ENCODE measurements around the gene TP53BP2.
"Not testable (repeated sequence)": the region's sequence is repeated elsewhere in the genome, so short reads cannot be mapped to it uniquely, and the experiment has no call there.

The TP53BP2 gene

GRCh38 chr1:223824287-223824686 is 21.5 kb downstream of the TP53BP2 start:
- DNase-seq = no peak
- 99% methylated on average over 9 of the region's 9 CpGs for WGBS (ENCODE audit: insufficient coverage)
- no peak overlapping the region for H3K27ac ChIP-seq (ENCODE audit: insufficient read depth in 1 of 2, low read depth in 1 of 2, low read length in 2 of 2, poor library complexity in 1 of 2, severe bottlenecking in 2 of 2)
- H3K4me1 ChIP-seq (ENCODE audit: control extremely low read depth in 1 of 4, control insufficient read depth in 4 of 4, insufficient read depth in 4 of 4, low read length in 3 of 4) = peaks cover 9 to 39% (median 15%) of the 10 kb centered on the region in 4 experiments
- no peaks in the 10 kb centered on the region for H3K9me3 ChIP-seq (ENCODE audit: control extremely low read depth in 1 of 5, control insufficient read depth in 4 of 5, insufficient read depth in 2 of 5, low read depth in 1 of 5, low read length in 4 of 5)
- H3K36me3 ChIP-seq (ENCODE audit: control insufficient read depth in 4 of 4, insufficient read depth in 4 of 4, low read length in 3 of 4) = peaks cover 6 to 14% (median 8%) of the 10 kb centered on the region in 4 experiments
- ChIA-PET CTCF (interaction anchor here (0.8 to 2.6 kb wide), 7 partner anchors 9 to 22 kb away, joined by 3 to 15 read pairs (median 5); no protein-coding TSS in a partner anchor), POLR2A (interaction anchor here (1.5 kb wide), 1 partner anchor 13 kb away, joined by 4 read pairs; no protein-coding TSS in a partner anchor)
- no peaks in the 10 kb centered on the region for H3K27me3 ChIP-seq (replicated peaks in 2 of 5; ENCODE audit: control insufficient read depth in 4 of 5, insufficient read depth in 5 of 5, low read length in 4 of 5)
- no peak overlapping the region for H3K4me3 ChIP-seq (ENCODE audit: control insufficient read depth in 1 of 7, extremely low read depth in 1 of 7, insufficient read depth in 4 of 7, low read depth in 2 of 7, low read length in 6 of 7)

GRCh38 chr1:223820971-223821370 is 24.8 kb downstream of the TP53BP2 start:
- no peak overlapping the region for H3K27ac ChIP-seq (ENCODE audit: insufficient read depth in 1 of 2, low read depth in 1 of 2, low read length in 2 of 2, poor library complexity in 1 of 2, severe bottlenecking in 2 of 2)
- over 99% methylated on average over 10 of the region's 11 CpGs for WGBS (ENCODE audit: insufficient coverage)

GRCh38 chr1:223820515-223820858 is 25.3 kb downstream of the TP53BP2 start:
- Histone ChIP-seq H3K36me3 (ENCODE audit: control insufficient read depth in 4 of 4, insufficient read depth in 4 of 4, low read length in 3 of 4) (peaks cover 6 to 19% (median 9%) of the 10 kb centered on the region in 4 experiments), H3K27me3 (replicated peaks in 2 of 5; ENCODE audit: control insufficient read depth in 4 of 5, insufficient read depth in 5 of 5, low read length in 4 of 5) (no peaks in the 10 kb centered on the region), H3K4me1 (ENCODE audit: control extremely low read depth in 1 of 4, control insufficient read depth in 4 of 4, insufficient read depth in 4 of 4, low read length in 3 of 4) (peaks cover 0 to 13% (median 3%) of the 10 kb centered on the region in 4 experiments), H3K27ac (ENCODE audit: insufficient read depth in 1 of 2, low read depth in 1 of 2, low read length in 2 of 2, poor library complexity in 1 of 2, severe bottlenecking in 2 of 2) (no peak overlapping the region), H3K9me3 (ENCODE audit: control extremely low read depth in 1 of 5, control insufficient read depth in 4 of 5, insufficient read depth in 2 of 5, low read depth in 1 of 5, low read length in 4 of 5) (no peaks in the 10 kb centered on the region), H3K4me3 (ENCODE audit: control insufficient read depth in 1 of 7, extremely low read depth in 1 of 7, insufficient read depth in 4 of 7, low read depth in 2 of 7, low read length in 6 of 7) (no peak overlapping the region)
- ChIA-PET POLR2A (no interaction called here), CTCF (interaction anchor here (0.5 to 1.4 kb wide), 7 partner anchors 9 to 231 kb away, joined by 3 to 5 read pairs (median 3); partner anchors contain the start of gene TP53BP2)
- WGBS (ENCODE audit: insufficient coverage) = 86% methylated on average over 2 of the region's 2 CpGs
- no peak for DNase-seq

More at GRCh38 chr1:223820971-223821370, 24.8 kb downstream of the TP53BP2 start:
- DNase-seq = no peak
- POLR2A ChIA-PET = interaction anchor here (0.6 kb wide), 1 partner anchor 105 kb away, joined by 4 read pairs; no protein-coding TSS in a partner anchor
- Histone ChIP-seq H3K27me3 (replicated peaks in 2 of 5; ENCODE audit: control insufficient read depth in 4 of 5, insufficient read depth in 5 of 5, low read length in 4 of 5) (no peaks in the 10 kb centered on the region), H3K9me3 (ENCODE audit: control extremely low read depth in 1 of 5, control insufficient read depth in 4 of 5, insufficient read depth in 2 of 5, low read depth in 1 of 5, low read length in 4 of 5) (no peaks in the 10 kb centered on the region), H3K36me3 (ENCODE audit: control insufficient read depth in 4 of 4, insufficient read depth in 4 of 4, low read length in 3 of 4) (peaks cover 6 to 19% (median 8%) of the 10 kb centered on the region in 4 experiments), H3K4me3 (ENCODE audit: control insufficient read depth in 1 of 7, extremely low read depth in 1 of 7, insufficient read depth in 4 of 7, low read depth in 2 of 7, low read length in 6 of 7) (no peak overlapping the region), H3K4me1 (ENCODE audit: control extremely low read depth in 1 of 4, control insufficient read depth in 4 of 4, insufficient read depth in 4 of 4, low read length in 3 of 4) (peaks cover 4 to 18% (median 6%) of the 10 kb centered on the region in 4 experiments)
- CTCF ChIA-PET = interaction anchor here (0.5 to 1.2 kb wide), 8 partner anchors 8 to 231 kb away, joined by 3 to 4 read pairs (median 3); partner anchors contain the start of gene TP53BP2

GRCh38 chr1:223819730-223820514 is 25.8 kb downstream of the TP53BP2 start:
- H3K36me3 ChIP-seq (ENCODE audit: control insufficient read depth in 4 of 4, insufficient read depth in 4 of 4, low read length in 3 of 4) = peaks cover 6 to 19% (median 9%) of the 10 kb centered on the region in 4 experiments
- DNase-seq = no peak
- no peaks in the 10 kb centered on the region for H3K27me3 ChIP-seq (replicated peaks in 2 of 5; ENCODE audit: control insufficient read depth in 4 of 5, insufficient read depth in 5 of 5, low read length in 4 of 5)
- no peak overlapping the region for H3K4me3 ChIP-seq (ENCODE audit: control insufficient read depth in 1 of 7, extremely low read depth in 1 of 7, insufficient read depth in 4 of 7, low read depth in 2 of 7, low read length in 6 of 7)
- no peak overlapping the region for H3K27ac ChIP-seq (ENCODE audit: insufficient read depth in 1 of 2, low read depth in 1 of 2, low read length in 2 of 2, poor library complexity in 1 of 2, severe bottlenecking in 2 of 2)
- no peaks in the 10 kb centered on the region for H3K9me3 ChIP-seq (ENCODE audit: control extremely low read depth in 1 of 5, control insufficient read depth in 4 of 5, insufficient read depth in 2 of 5, low read depth in 1 of 5, low read length in 4 of 5)
- H3K4me1 ChIP-seq (ENCODE audit: control extremely low read depth in 1 of 4, control insufficient read depth in 4 of 4, insufficient read depth in 4 of 4, low read length in 3 of 4) = peaks cover 0 to 7% (median 0%) of the 10 kb centered on the region in 4 experiments
- ChIA-PET POLR2A (interaction anchor here (0.9 kb wide), 1 partner anchor 10 kb away, joined by 3 read pairs; no protein-coding TSS in a partner anchor), CTCF (interaction anchor here (1.0 to 1.4 kb wide), 6 partner anchors 9 to 232 kb away, joined by 3 to 5 read pairs (median 3); partner anchors contain the start of gene TP53BP2)
- WGBS (ENCODE audit: insufficient coverage) = 100% methylated on average over 2 of the region's 4 CpGs

GRCh38 chr1:223817265-223817664 is 28.5 kb downstream of the TP53BP2 start:
- CTCF ChIA-PET = not testable (repeated sequence)

GRCh38 chr1:223815865-223816264 is 29.9 kb downstream of the TP53BP2 start:
- no peak overlapping the region for H3K27ac ChIP-seq (ENCODE audit: insufficient read depth in 1 of 2, low read depth in 1 of 2, low read length in 2 of 2, poor library complexity in 1 of 2, severe bottlenecking in 2 of 2)
- CTCF ChIA-PET = interaction anchor here (1.1 kb wide), 1 partner anchor 8 kb away, joined by 4 read pairs; no protein-coding TSS in a partner anchor
- H3K27me3 ChIP-seq (replicated peaks in 2 of 5; ENCODE audit: control insufficient read depth in 4 of 5, insufficient read depth in 5 of 5, low read length in 4 of 5) = no peaks in the 10 kb centered on the region
- H3K4me1 ChIP-seq (ENCODE audit: control extremely low read depth in 1 of 4, control insufficient read depth in 4 of 4, insufficient read depth in 4 of 4, low read length in 3 of 4) = no peaks in the 10 kb centered on the region
- WGBS (ENCODE audit: insufficient coverage) = 100% methylated on average over 3 of the region's 3 CpGs
- POLR2A ChIA-PET = no interaction called here
- no peaks in the 10 kb centered on the region for H3K9me3 ChIP-seq (ENCODE audit: control extremely low read depth in 1 of 5, control insufficient read depth in 4 of 5, insufficient read depth in 2 of 5, low read depth in 1 of 5, low read length in 4 of 5)
- H3K36me3 ChIP-seq (ENCODE audit: control insufficient read depth in 4 of 4, insufficient read depth in 4 of 4, low read length in 3 of 4) = peaks cover 12 to 37% (median 27%) of the 10 kb centered on the region in 4 experiments
- H3K4me3 ChIP-seq (ENCODE audit: control insufficient read depth in 1 of 7, extremely low read depth in 1 of 7, insufficient read depth in 4 of 7, low read depth in 2 of 7, low read length in 6 of 7) = no peak overlapping the region
- DNase-seq = no peak

More at GRCh38 chr1:223817265-223817664, 28.5 kb downstream of the TP53BP2 start:
- H3K4me1 ChIP-seq (ENCODE audit: control extremely low read depth in 1 of 4, control insufficient read depth in 4 of 4, insufficient read depth in 4 of 4, low read length in 3 of 4); H3K27ac ChIP-seq (ENCODE audit: insufficient read depth in 1 of 2, low read depth in 1 of 2, low read length in 2 of 2, poor library complexity in 1 of 2, severe bottlenecking in 2 of 2); POLR2A ChIA-PET; H3K4me3 ChIP-seq (ENCODE audit: control insufficient read depth in 1 of 7, extremely low read depth in 1 of 7, insufficient read depth in 4 of 7, low read depth in 2 of 7, low read length in 6 of 7); H3K9me3 ChIP-seq (ENCODE audit: control extremely low read depth in 1 of 5, control insufficient read depth in 4 of 5, insufficient read depth in 2 of 5, low read depth in 1 of 5, low read length in 4 of 5); DNase-seq; H3K27me3 ChIP-seq (replicated peaks in 2 of 5; ENCODE audit: control insufficient read depth in 4 of 5, insufficient read depth in 5 of 5, low read length in 4 of 5): not testable (repeated sequence)
- H3K36me3 ChIP-seq (ENCODE audit: control insufficient read depth in 4 of 4, insufficient read depth in 4 of 4, low read length in 3 of 4) = peaks cover 9 to 36% (median 23%) of the 10 kb centered on the region in 4 experiments
